K562 (cell line): Measurements from ENCODE around the gene MGRN1. TPM values are rescaled to one million over a fixed set of nuclear protein-coding genes. Genes with fewer than 3 reads are reported as not detected.
A peak's percentile ranks its signal among the peaks of the same experiment; 100 is the strongest.

Source experiments
- ATAC-seq: fragments of 200-7000 bp; cut with Tn5 transposase; 3 replicates; pipeline ENCODE4 v1.9.1; 2020; ENCODE audit warnings: moderate library complexity
- BruUV-seq: library from RNA; stranded (reverse); fragments of 400-500 nt; replicated peaks from 2 replicates; lab custom pipeline; 2021; lab: Mats Ljungman, UMichigan
- CTCF ChIA-PET: fragments of 300-600 bp; formaldehyde crosslinking; extraction: SDS; loops from one replicate; lab custom pipeline; 2021; ENCODE audit warnings: low intra/inter-chr PET ratio; lab: Yijun Ruan, JAX
- POLR2A ChIA-PET: fragments of 300-600, 350-650 bp; sonication (Branson Sonifier 250); formaldehyde crosslinking; extraction: SDS; loops from one replicate; lab custom pipeline; 2021; ENCODE audit warnings: antibody characterized with exemption, inconsistent platforms; lab: Yijun Ruan, JAX
- DNase-seq, 4 experiments: peaks; one replicate each; pipeline versions ENCODE4 v3.0.0 to v3.0.0-alpha.2; 2011 to 2018; ENCODE audit warnings: low spot score in 3 of 4, mixed read lengths in 3 of 4; ENCODE audit errors: extremely low read depth in 1 of 4
- FAIRE-seq: peaks from 2 replicates; lab custom pipeline; 2011; peaks lifted over from hg19 to GRCh38; lab: Jason Lieb, UNC
- H2AFZ ChIP-seq: 2 replicates; pipeline ENCODE4 v1.6.0; 2011; ENCODE audit warnings: low read depth, low read length, control low read depth, inconsistent platforms
- H3K27ac ChIP-seq: fragments of 200-600 bp; 3 replicates; pipeline ENCODE4 v1.8.0; 2011; ENCODE audit warnings: low read depth, mild to moderate bottlenecking, control low read depth, inconsistent platforms, low read length, moderate library complexity, mixed read lengths; ENCODE audit errors: extremely low read depth
- H3K27me3 ChIP-seq, 2 experiments: fragments of 300-600 bp in 1 of 2; 2 replicates in 1 of 2; 3 replicates in 1 of 2; pipeline versions ENCODE4 v1.6.0 to v1.8.0; 2011; ENCODE audit warnings: inconsistent platforms in 2 of 2, low read length in 2 of 2, mild to moderate bottlenecking in 1 of 2, mixed read lengths in 1 of 2, moderate library complexity in 1 of 2; ENCODE audit not compliant: control insufficient read depth in 2 of 2, insufficient read depth in 2 of 2
- H3K36me3 ChIP-seq: fragments of 300-600 bp; 3 replicates; pipeline ENCODE4 v1.8.0; 2011; ENCODE audit warnings: mild to moderate bottlenecking, low read length, inconsistent platforms; ENCODE audit not compliant: control insufficient read depth, insufficient read depth
- H3K4me1 ChIP-seq, 2 experiments: fragments of 200-600 bp in 1 of 2; replicated peaks in 1 of 2; 2 replicates in 1 of 2; 3 replicates in 1 of 2; pipeline versions ENCODE4 v1.5.1 to v1.8.0; 2011; ENCODE audit warnings: inconsistent platforms in 2 of 2, low read length in 2 of 2, mild to moderate bottlenecking in 1 of 2, mixed read lengths in 1 of 2, moderate library complexity in 1 of 2; ENCODE audit not compliant: control insufficient read depth in 2 of 2, insufficient read depth in 2 of 2
- H3K4me2 ChIP-seq: 2 replicates; pipeline ENCODE4 v1.6.1; 2011; ENCODE audit warnings: low read length, control low read depth, inconsistent platforms, mixed read lengths; ENCODE audit not compliant: insufficient read depth
- H3K4me3 ChIP-seq: fragments of 200-600 bp; sonication (generic), shearing (Covaris generic); 2 replicates; pipeline ENCODE4 v1.5.1; 2016; ENCODE audit warnings: control low read depth, inconsistent platforms
- H3K79me2 ChIP-seq: fragments of 200-600 bp; 3 replicates; pipeline ENCODE4 v1.8.0; 2011; ENCODE audit warnings: low read length, inconsistent platforms; ENCODE audit not compliant: control insufficient read depth, insufficient read depth
- H3K9ac ChIP-seq, 2 experiments: 2 replicates each; pipeline versions ENCODE4 v1.6.0 to v1.6.1; 2011; ENCODE audit warnings: low read depth in 2 of 2, low read length in 2 of 2, control low read depth in 1 of 2, inconsistent platforms in 1 of 2, mild to moderate bottlenecking in 1 of 2, mixed read lengths in 1 of 2; ENCODE audit not compliant: insufficient read depth in 1 of 2
- H3K9me1 ChIP-seq: one replicate; pipeline ENCODE4 v1.6.0; 2011; ENCODE audit warnings: inconsistent platforms, mild to moderate bottlenecking, low read length, moderate library complexity; ENCODE audit not compliant: control insufficient read depth, insufficient read depth
- H3K9me3 ChIP-seq: replicated peaks from 2 replicates; pipeline ENCODE4 v1.5.1; 2011; ENCODE audit warnings: low read depth, low read length, inconsistent platforms; ENCODE audit not compliant: control insufficient read depth, insufficient read depth
- H4K20me1 ChIP-seq: replicated peaks from 2 replicates; pipeline ENCODE4 v1.6.1; 2011; ENCODE audit warnings: low read length, inconsistent platforms, mixed read lengths; ENCODE audit not compliant: control insufficient read depth, insufficient read depth
- DDX20 ChIP-seq: fragments of 450-650 bp; IDR thresholded peaks from 2 replicates; pipeline ENCODE4 v1.6.1; 2016; ENCODE audit warnings: missing genetic modification characterization, low read depth, mild to moderate bottlenecking, missing compliant biosample characterization, moderate library complexity
- HMGN3 ChIP-seq: IDR thresholded peaks from 2 replicates; pipeline ENCODE4 v1.6.1; 2011; ENCODE audit warnings: borderline replicate concordance, low read depth, mild to moderate bottlenecking, mixed read lengths, low read length; ENCODE audit not compliant: insufficient read length; ENCODE audit errors: extremely low read depth
- LARP7 ChIP-seq: fragments of 450-650 bp; IDR thresholded peaks from 2 replicates; pipeline ENCODE4 v1.6.1; 2016
- RB1 ChIP-seq: fragments of 450-650 bp; IDR thresholded peaks from 2 replicates; pipeline ENCODE4 v1.6.1; 2017; ENCODE audit warnings: low read depth, mild to moderate bottlenecking
- RBM22 ChIP-seq: fragments of 200-400 bp; formaldehyde crosslinking; IDR thresholded peaks from 2 replicates; pipeline ENCODE4 v1.6.1; 2018; ENCODE audit warnings: low read length, low read depth; ENCODE audit not compliant: poor library complexity, severe bottlenecking
- WHSC1 ChIP-seq: IDR thresholded peaks from one replicate; pipeline ENCODE4 v1.6.1; 2012; ENCODE audit warnings: low read length, control low read depth, inconsistent platforms
- ZFX ChIP-seq: sonication (generic); formaldehyde crosslinking; IDR thresholded peaks from 2 replicates; pipeline ENCODE4 v1.8.0; 2022; ENCODE audit warnings: mild to moderate bottlenecking, missing genetic modification reagents, moderate library complexity
- ZNF764 ChIP-seq: fragments of 250-450 bp; sonication (Bioruptor Pico); IDR thresholded peaks from 2 replicates; pipeline ENCODE4 v1.4.0; 2020; ENCODE audit warnings: low read depth, mild to moderate bottlenecking, moderate library complexity
- WGBS: fragments of 100-300 bp; shearing (Covaris generic); methylation state at CpG from one replicate; pipeline ENCODE4 v1.1.6; 2016; ENCODE audit warnings: low coverage, mixed read lengths; ENCODE audit not compliant: insufficient coverage; ENCODE audit errors: missing lambda C conversion rate; 5-methylcytosine and 5-hydroxymethylcytosine counted together
- in situ Hi-C: fragments of 300-500 bp; cut with MboI; formaldehyde crosslinking; loops from 4 replicates; pipeline ENCODE4 v1.15.0; 2018; ENCODE audit warnings: inconsistent platforms, mixed read lengths
- intact Hi-C: fragments of 100-400 bp; cut with micrococcal nuclease; formaldehyde crosslinking; loops from 2 replicates; pipeline ENCODE4 v1.14.2; 2022
- polyA plus RNA-seq, 8 experiments: library from polyadenylated mRNA; depleted of rRNA in 4 of 8; stranded (reverse) in 5 of 8; unstranded in 3 of 8; fragments of >200 nt; fragmentation: Nextera tagmentation in 2 of 8; fragmentation: Illumina TruSeq in 1 of 8; extraction: Ambion mirVana in 2 of 8; extraction: Trizol in 1 of 8; gene quantifications; 2 replicates each; pipeline versions ENCODE4 v1.2.1 to v1.2.3, GENCODE V29; 2011 to 2014; ENCODE audit warnings: inconsistent platforms in 1 of 8, missing spikeins in 1 of 8
- total RNA-seq, 7 experiments: library from RNA; depleted of rRNA in 6 of 7; stranded (reverse); fragments of >200 nt in 6 of 7; fragmentation: Illumina TruSeq in 2 of 7; extraction: Trizol in 2 of 7; gene quantifications; 2 replicates each; pipeline versions ENCODE4 v1.2.1 to v1.2.3, GENCODE V29; 2011 to 2021; ENCODE audit warnings: low replicate concordance in 1 of 7
- TF ChIP-seq, protein P1 (sequence below): sonication (generic); formaldehyde crosslinking; IDR thresholded peaks from 2 replicates; pipeline ENCODE4 v1.8.1; 2023; ENCODE audit warnings: mild to moderate bottlenecking, missing genetic modification reagents

MGRN1 gene
- total and polyA plus RNA-seq, 9 of the 15 experiments (the other 6 are each of a cell fraction or from before 2014, with no cell fraction given), result 0.15 to 37.9 (median 6.0) TPM

DNA sequence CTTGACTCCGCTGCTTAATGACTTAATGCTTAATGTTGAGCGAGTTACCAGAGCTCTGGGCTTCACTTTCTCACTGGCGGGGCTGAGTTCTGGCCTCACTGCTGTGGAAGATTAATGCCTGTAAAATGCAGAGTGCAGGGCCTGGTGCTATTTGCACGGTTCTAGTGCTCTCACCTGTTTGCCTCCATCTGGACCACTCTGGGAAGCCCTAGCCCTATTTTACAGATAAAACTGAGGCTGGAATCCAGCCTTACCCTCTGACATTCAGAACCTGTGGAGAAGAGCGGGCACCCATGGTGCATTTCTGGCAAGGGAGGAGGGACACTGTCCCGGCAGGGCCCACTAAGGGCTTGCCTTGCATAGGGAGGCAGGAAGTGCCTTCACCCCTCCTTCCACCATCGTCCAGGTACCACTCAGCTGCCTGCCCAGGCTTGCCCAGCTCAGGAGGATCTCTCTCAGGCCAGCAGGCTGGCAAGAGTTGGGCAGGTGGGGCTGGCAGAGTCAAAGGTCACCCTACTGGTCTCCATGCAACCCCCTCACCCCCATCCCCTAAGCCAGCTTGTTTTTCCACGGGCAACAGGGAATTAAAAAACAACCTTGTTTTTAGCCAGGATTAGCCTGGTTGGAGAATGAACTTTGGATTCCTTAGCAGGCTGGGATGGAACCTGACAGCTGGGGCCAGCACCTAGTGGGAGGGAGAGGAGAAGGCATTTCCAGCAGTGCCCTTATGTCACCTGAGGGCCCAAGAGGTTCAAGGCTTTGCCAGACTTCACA lies 5.8 kb upstream of the MGRN1 start:
- POLR2A ChIA-PET, result interaction anchor here (0.6 to 1.5 kb wide), 5 partner anchors 8 to 155 kb away, joined by 3 to 5 read pairs (median 4); no protein-coding TSS in a partner anchor
- no peaks in the 10 kb centered on the region for H3K9me1 ChIP-seq
- H3K27me3 ChIP-seq, result no peaks in the 10 kb centered on the region
- ATAC-seq (no peak), FAIRE-seq (no peak), DNase-seq (no peak)
- peaks cover under 1% of the 10 kb centered on the region; the same call in 1 of the 2 replicates for H4K20me1 ChIP-seq
- H3K36me3 ChIP-seq, result no peaks in the 10 kb centered on the region
- in situ Hi-C loops, result no loop called here
- H3K27ac ChIP-seq, result peak overlapping the region; percentile 99; the same call in 2 of the 3 replicates
- H3K79me2 ChIP-seq, result peaks cover 18% of the 10 kb centered on the region
- H3K4me3 ChIP-seq, result no peak overlapping the region
- no TSS peak for BruUV-seq
- TF ChIP-seq ZNF764 (CRISPR knock-in tag), result no peak
- TF ChIP-seq ZFX, result peak; percentile 7
- no peak for TF ChIP-seq DDX20 (tag)
- no peak for TF ChIP-seq RB1
- TF ChIP-seq, protein P1, sequence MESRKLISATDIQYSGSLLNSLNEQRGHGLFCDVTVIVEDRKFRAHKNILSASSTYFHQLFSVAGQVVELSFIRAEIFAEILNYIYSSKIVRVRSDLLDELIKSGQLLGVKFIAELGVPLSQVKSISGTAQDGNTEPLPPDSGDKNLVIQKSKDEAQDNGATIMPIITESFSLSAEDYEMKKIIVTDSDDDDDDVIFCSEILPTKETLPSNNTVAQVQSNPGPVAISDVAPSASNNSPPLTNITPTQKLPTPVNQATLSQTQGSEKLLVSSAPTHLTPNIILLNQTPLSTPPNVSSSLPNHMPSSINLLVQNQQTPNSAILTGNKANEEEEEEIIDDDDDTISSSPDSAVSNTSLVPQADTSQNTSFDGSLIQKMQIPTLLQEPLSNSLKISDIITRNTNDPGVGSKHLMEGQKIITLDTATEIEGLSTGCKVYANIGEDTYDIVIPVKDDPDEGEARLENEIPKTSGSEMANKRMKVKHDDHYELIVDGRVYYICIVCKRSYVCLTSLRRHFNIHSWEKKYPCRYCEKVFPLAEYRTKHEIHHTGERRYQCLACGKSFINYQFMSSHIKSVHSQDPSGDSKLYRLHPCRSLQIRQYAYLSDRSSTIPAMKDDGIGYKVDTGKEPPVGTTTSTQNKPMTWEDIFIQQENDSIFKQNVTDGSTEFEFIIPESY (CRISPR knock-in tag), result 0 out of 2 replicates have a peak, but pooled peaks have one; percentile 45
- TF ChIP-seq HMGN3, result no peak
- TF ChIP-seq RBM22, result no peak
- no peak for TF ChIP-seq WHSC1
- no peak for TF ChIP-seq LARP7
- TF ChIP-seq, all 486 proteins: peak for 2
- Histone ChIP-seq H3K4me1 (peaks cover 24 to 49% of the 10 kb centered on the region in 2 experiments), H3K9ac (peak overlapping the region; percentile 68 to 98; a peak in 3 of 4 replicates), H3K9me3 (no peaks in the 10 kb centered on the region), H2AFZ (0 out of 2 replicates have a peak overlapping the region, but pooled peaks have one; percentile 78), H3K4me2 (peak overlapping the region; percentile 81; the same call in 1 of the 2 replicates)
- CTCF ChIA-PET, result no interaction called here
- WGBS, result 72% methylated on average over 6 of the region's 8 CpGs
- intact Hi-C loops, result no loop called here
